HepG2 (cell line): ENCODE data around the gene RASD2. TPM values are rescaled to one million over a fixed set of nuclear protein-coding genes. Genes with fewer than 3 reads are reported as not detected.

Experiments
- ATAC-seq: fragments of 200-7000 bp; cut with Tn5 transposase; 3 replicates; pipeline ENCODE4 v1.9.1; 2020; ENCODE audit warnings: mild to moderate bottlenecking, moderate library complexity
- BruUV-seq: library from RNA; stranded (reverse); fragments of 400-500 nt; replicated peaks from 2 replicates; lab custom pipeline; 2021; lab: Mats Ljungman, UMichigan
- CTCF ChIA-PET: fragments of 300-600 bp; formaldehyde crosslinking; extraction: SDS; loops from one replicate; lab custom pipeline; 2021; ENCODE audit warnings: low total read pairs, inconsistent platforms, low intra/inter-chr PET ratio; lab: Yijun Ruan, JAX
- POLR2A ChIA-PET: fragments of 350-600 bp; sonication (Branson Sonifier 250); formaldehyde crosslinking; loops from one replicate; lab custom pipeline; 2020; ENCODE audit warnings: antibody characterized with exemption, inconsistent platforms; lab: Yijun Ruan, JAX
- DNase-seq: peaks from one replicate; pipeline ENCODE4 v3.0.0-alpha.2; 2015; ENCODE audit warnings: low spot score
- FAIRE-seq: peaks from 3 replicates; lab custom pipeline; 2011; peaks lifted over from hg19 to GRCh38; lab: Jason Lieb, UNC
- H2AFZ ChIP-seq: one replicate; pipeline ENCODE4 v1.6.1; 2011; ENCODE audit warnings: low read length, inconsistent platforms
- H3K27ac ChIP-seq: fragments of 300-600 bp; 3 replicates; pipeline ENCODE4 v1.8.0; 2011; ENCODE audit warnings: mixed run types, mild to moderate bottlenecking, mixed read lengths, low read length, inconsistent platforms; ENCODE audit not compliant: insufficient read depth; ENCODE audit errors: extremely low read length
- H3K27me3 ChIP-seq, 2 experiments: fragments of 200-600 bp in 1 of 2; 2 replicates in 1 of 2; 3 replicates in 1 of 2; pipeline versions ENCODE4 v1.6.0 to v1.8.0; 2011; ENCODE audit warnings: low read length in 2 of 2, mild to moderate bottlenecking in 2 of 2, moderate library complexity in 2 of 2, inconsistent platforms in 1 of 2; ENCODE audit not compliant: insufficient read depth in 2 of 2, control insufficient read depth in 1 of 2
- H3K36me3 ChIP-seq, 2 experiments: fragments of 200-600 bp in 1 of 2; replicated peaks in 1 of 2; 2 replicates in 1 of 2; 3 replicates in 1 of 2; pipeline versions ENCODE4 v1.5.1 to v1.8.0; 2011; ENCODE audit warnings: low read length in 2 of 2, inconsistent platforms in 1 of 2; ENCODE audit not compliant: insufficient read depth in 2 of 2, control insufficient read depth in 1 of 2
- H3K4me1 ChIP-seq: 2 replicates; pipeline ENCODE4 v1.5.1; 2012; ENCODE audit warnings: low read length, inconsistent platforms; ENCODE audit not compliant: insufficient read depth
- H3K4me2 ChIP-seq: 2 replicates; pipeline ENCODE4 v1.6.0; 2011; ENCODE audit warnings: low read depth, low read length, inconsistent platforms
- H3K4me3 ChIP-seq, 3 experiments: fragments of 200-600 bp in 1 of 3; sonication (generic), shearing (Covaris generic) in 1 of 3; replicated peaks in 1 of 3; 2 replicates each; pipeline ENCODE4 v1.5.1; 2011 to 2016; ENCODE audit warnings: low read length in 3 of 3, inconsistent platforms in 2 of 3, low read depth in 2 of 3, mild to moderate bottlenecking in 2 of 3, control low read depth in 1 of 3, mixed read lengths in 1 of 3; ENCODE audit not compliant: insufficient read depth in 1 of 3
- H3K79me2 ChIP-seq: one replicate; pipeline ENCODE4 v1.6.1; 2011; ENCODE audit warnings: low read length, inconsistent platforms; ENCODE audit not compliant: insufficient read depth
- H3K9ac ChIP-seq: 2 replicates; pipeline ENCODE4 v1.6.0; 2011; ENCODE audit warnings: mild to moderate bottlenecking, low read depth, low read length, inconsistent platforms; ENCODE audit not compliant: insufficient read depth
- H3K9me3 ChIP-seq: 2 replicates; pipeline ENCODE4 v1.5.1; 2012; ENCODE audit warnings: mild to moderate bottlenecking, low read length
- H4K20me1 ChIP-seq: 2 replicates; pipeline ENCODE4 v1.6.0; 2011; ENCODE audit warnings: inconsistent platforms, mild to moderate bottlenecking, low read length, moderate library complexity; ENCODE audit not compliant: insufficient read depth
- AHR ChIP-seq: IDR thresholded peaks from 2 replicates; pipeline ENCODE4 v1.6.1; 2018; ENCODE audit warnings: missing genetic modification reagents, missing compliant biosample characterization
- MXI1 ChIP-seq: IDR thresholded peaks from 3 replicates; pipeline ENCODE4 v1.6.1; 2012; ENCODE audit warnings: low read depth, low read length, inconsistent platforms, borderline replicate concordance
- SP1 ChIP-seq, 2 experiments: fragments of 450-650 bp in 1 of 2; sonication (generic) in 1 of 2; formaldehyde crosslinking in 1 of 2; IDR thresholded peaks; 2 replicates each; pipeline versions ENCODE4 v1.4.0 to v1.6.1; 2016 to 2020; ENCODE audit warnings: missing genetic modification reagents in 1 of 2
- YY1 ChIP-seq: IDR thresholded peaks from 2 replicates; pipeline ENCODE4 v1.6.1; 2011; ENCODE audit warnings: low read length, low read depth, moderate library complexity, mild to moderate bottlenecking; ENCODE audit not compliant: insufficient read depth, insufficient replicate concordance
- ZMYM2 ChIP-seq: sonication (generic); formaldehyde crosslinking; IDR thresholded peaks from 2 replicates; pipeline ENCODE4 v1.8.0; 2022; ENCODE audit warnings: mild to moderate bottlenecking, missing genetic modification reagents
- ZNF20 ChIP-seq: sonication (generic); formaldehyde crosslinking; IDR thresholded peaks from 2 replicates; pipeline ENCODE4 v1.4.0; 2020; ENCODE audit warnings: mild to moderate bottlenecking, moderate library complexity, missing genetic modification reagents
- WGBS: methylation state at CpG from one replicate; pipeline ENCODE4 v1.1.6; 2017; ENCODE audit warnings: low lambda C conversion rate; 5-methylcytosine and 5-hydroxymethylcytosine counted together
- in situ Hi-C: cut with HindIII; loops from 2 replicates; pipeline ENCODE4 v1.10.0; 2017; ENCODE audit warnings: low pct_unique_long_range_greater_than_20kb; ENCODE audit not compliant: extremely low pct_ligation_motif_present
- intact Hi-C: fragments of 100-400 bp; cut with micrococcal nuclease; formaldehyde crosslinking; loops from one replicate; pipeline ENCODE4 v1.10.0; 2022; ENCODE audit not compliant: unreplicated experiment
- polyA plus RNA-seq, 8 experiments: library from polyadenylated mRNA; depleted of rRNA in 3 of 8; stranded (reverse) in 7 of 8; unstranded in 1 of 8; fragments of >200 nt; fragmentation: Illumina TruSeq in 4 of 8; extraction: Trizol in 4 of 8; gene quantifications; 2 replicates each; pipeline versions ENCODE4 v1.2.1 to v1.2.3, GENCODE V29; 2011 to 2016; ENCODE audit warnings: low read depth in 4 of 8, missing spikeins in 1 of 8, mixed read lengths in 1 of 8; ENCODE audit not compliant: insufficient read depth in 1 of 8
- total RNA-seq, 5 experiments: library from RNA; depleted of rRNA; stranded (reverse); fragments of >200 nt; fragmentation: Illumina TruSeq; extraction: Trizol; gene quantifications; 2 replicates each; pipeline ENCODE4 v1.2.3, GENCODE V29; 2016; ENCODE audit warnings: low read depth in 1 of 5
- TF ChIP-seq, protein P1 (sequence below): sonication (generic); formaldehyde crosslinking; IDR thresholded peaks from 2 replicates; pipeline ENCODE4 v1.5.1; 2020; ENCODE audit warnings: mild to moderate bottlenecking, missing genetic modification reagents, moderate library complexity

Gene RASD2
- total and polyA plus RNA-seq, 2 of the 13 experiments (the other 11 are each of a cell fraction or from before 2014, with no cell fraction given): not detected

DNA sequence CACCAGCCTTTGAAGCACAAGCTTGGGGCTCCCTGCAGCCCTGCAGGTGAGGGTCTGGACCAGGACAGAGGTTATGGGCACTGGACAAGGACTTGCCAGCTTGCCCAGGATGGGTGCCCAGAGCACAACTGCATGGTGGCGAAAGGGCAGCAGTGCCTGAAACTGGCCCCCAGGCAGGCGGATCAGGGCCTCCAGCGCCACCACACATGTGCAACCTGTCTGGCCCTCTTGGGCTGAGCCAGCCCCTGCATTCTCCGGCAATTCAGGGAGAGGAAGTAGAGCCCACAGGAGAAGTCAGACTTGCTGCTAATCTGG, 57.7 kb downstream of the RASD2 start:
- intact Hi-C loops (no loop called here), in situ Hi-C loops (no loop called here)
- CTCF ChIA-PET: no interaction called here
- Histone ChIP-seq H3K27me3 (peaks cover 2 to 6% of the 10 kb centered on the region in 2 experiments; a peak in 2 of 5 replicates), H2AFZ (no peak overlapping the region), H3K4me3 (no peak overlapping the region), H4K20me1 (no peaks in the 10 kb centered on the region), H3K4me1 (no peaks in the 10 kb centered on the region), H3K27ac (no peak overlapping the region), H3K79me2 (no peaks in the 10 kb centered on the region), H3K4me2 (no peak overlapping the region), H3K9me3 (no peaks in the 10 kb centered on the region), H3K36me3 (no peaks in the 10 kb centered on the region), H3K9ac (no peak overlapping the region)
- POLR2A ChIA-PET: no interaction called here
- ATAC-seq (peak; percentile 33; the same call in 1 of the 3 replicates), DNase-seq (no peak), FAIRE-seq (no peak)
- TF ChIP-seq YY1 (no peak), ZMYM2 (CRISPR knock-in tag) (no peak), MXI1 (no peak), AHR (CRISPR knock-in tag) (no peak), ZNF20 (CRISPR knock-in tag) (no peak), SP1 (IDR thresholded peaks at IDR 0.05) (no peak), SP1 (CRISPR knock-in tag; IDR thresholded peaks at IDR 0.05) (no peak)
- TF ChIP-seq, protein P1, sequence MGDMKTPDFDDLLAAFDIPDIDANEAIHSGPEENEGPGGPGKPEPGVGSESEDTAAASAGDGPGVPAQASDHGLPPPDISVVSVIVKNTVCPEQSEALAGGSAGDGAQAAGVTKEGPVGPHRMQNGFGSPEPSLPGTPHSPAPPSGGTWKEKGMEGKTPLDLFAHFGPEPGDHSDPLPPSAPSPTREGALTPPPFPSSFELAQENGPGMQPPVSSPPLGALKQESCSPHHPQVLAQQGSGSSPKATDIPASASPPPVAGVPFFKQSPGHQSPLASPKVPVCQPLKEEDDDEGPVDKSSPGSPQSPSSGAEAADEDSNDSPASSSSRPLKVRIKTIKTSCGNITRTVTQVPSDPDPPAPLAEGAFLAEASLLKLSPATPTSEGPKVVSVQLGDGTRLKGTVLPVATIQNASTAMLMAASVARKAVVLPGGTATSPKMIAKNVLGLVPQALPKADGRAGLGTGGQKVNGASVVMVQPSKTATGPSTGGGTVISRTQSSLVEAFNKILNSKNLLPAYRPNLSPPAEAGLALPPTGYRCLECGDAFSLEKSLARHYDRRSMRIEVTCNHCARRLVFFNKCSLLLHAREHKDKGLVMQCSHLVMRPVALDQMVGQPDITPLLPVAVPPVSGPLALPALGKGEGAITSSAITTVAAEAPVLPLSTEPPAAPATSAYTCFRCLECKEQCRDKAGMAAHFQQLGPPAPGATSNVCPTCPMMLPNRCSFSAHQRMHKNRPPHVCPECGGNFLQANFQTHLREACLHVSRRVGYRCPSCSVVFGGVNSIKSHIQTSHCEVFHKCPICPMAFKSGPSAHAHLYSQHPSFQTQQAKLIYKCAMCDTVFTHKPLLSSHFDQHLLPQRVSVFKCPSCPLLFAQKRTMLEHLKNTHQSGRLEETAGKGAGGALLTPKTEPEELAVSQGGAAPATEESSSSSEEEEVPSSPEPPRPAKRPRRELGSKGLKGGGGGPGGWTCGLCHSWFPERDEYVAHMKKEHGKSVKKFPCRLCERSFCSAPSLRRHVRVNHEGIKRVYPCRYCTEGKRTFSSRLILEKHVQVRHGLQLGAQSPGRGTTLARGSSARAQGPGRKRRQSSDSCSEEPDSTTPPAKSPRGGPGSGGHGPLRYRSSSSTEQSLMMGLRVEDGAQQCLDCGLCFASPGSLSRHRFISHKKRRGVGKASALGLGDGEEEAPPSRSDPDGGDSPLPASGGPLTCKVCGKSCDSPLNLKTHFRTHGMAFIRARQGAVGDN (CRISPR knock-in tag): 0 out of 2 replicates have a peak, but pooled peaks have one; percentile 12
- WGBS: 11% methylated on average over 1 of the region's 4 CpGs
- BruUV-seq: no TSS peak
